ENCODE data around the gene DRAP1.

DNA sequence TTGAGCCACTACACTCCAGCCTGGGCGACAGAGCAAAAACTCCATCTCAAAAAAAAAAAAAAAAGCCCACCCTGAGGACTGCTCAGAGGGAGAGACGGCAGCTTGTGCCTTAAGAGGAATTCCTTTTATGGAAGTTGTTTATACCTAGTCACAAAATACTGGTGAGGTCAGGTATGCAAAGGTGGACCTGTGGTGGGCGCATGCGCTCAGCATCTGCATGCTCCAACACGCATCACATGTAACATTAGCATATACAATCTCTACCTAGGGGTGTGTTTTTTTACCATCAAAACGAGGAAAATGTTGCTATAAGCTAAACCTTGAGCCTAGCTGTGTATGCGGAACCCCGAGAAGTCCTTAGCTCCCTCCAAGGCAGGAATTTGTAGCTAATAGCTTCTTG lies 35.5 kb downstream of the DRAP1 start:
- TF ChIP-seq, protein P1, sequence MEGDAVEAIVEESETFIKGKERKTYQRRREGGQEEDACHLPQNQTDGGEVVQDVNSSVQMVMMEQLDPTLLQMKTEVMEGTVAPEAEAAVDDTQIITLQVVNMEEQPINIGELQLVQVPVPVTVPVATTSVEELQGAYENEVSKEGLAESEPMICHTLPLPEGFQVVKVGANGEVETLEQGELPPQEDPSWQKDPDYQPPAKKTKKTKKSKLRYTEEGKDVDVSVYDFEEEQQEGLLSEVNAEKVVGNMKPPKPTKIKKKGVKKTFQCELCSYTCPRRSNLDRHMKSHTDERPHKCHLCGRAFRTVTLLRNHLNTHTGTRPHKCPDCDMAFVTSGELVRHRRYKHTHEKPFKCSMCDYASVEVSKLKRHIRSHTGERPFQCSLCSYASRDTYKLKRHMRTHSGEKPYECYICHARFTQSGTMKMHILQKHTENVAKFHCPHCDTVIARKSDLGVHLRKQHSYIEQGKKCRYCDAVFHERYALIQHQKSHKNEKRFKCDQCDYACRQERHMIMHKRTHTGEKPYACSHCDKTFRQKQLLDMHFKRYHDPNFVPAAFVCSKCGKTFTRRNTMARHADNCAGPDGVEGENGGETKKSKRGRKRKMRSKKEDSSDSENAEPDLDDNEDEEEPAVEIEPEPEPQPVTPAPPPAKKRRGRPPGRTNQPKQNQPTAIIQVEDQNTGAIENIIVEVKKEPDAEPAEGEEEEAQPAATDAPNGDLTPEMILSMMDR (IDR thresholded peaks at IDR 0.05) = no peak
- no peak for TF ChIP-seq POLR2A (IDR thresholded peaks at IDR 0.05)
